ENCODE data around the gene STX1B.

STX1B gene

DNA sequence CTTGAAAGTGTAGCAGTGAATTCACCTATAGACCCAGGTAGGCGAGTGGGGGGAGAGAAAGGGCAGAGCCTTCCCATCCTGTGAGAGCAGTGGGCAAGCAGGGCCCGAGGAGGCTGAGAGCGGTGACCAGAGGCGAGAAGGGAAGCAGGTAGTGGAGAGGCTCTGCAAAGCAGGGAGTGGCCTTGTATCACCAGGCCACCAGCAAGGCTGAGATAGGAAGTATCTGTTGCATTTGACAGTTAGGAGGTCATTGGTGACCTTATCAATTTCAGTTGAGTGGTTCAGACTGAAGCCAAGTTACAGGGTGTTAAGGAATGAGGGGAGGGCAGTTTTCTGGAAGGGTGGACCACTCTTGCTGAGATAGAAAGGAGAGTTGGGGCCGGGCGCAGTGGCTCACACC is 36.1 kb downstream of the STX1B start:
- no peak for DNase-seq

DNA sequence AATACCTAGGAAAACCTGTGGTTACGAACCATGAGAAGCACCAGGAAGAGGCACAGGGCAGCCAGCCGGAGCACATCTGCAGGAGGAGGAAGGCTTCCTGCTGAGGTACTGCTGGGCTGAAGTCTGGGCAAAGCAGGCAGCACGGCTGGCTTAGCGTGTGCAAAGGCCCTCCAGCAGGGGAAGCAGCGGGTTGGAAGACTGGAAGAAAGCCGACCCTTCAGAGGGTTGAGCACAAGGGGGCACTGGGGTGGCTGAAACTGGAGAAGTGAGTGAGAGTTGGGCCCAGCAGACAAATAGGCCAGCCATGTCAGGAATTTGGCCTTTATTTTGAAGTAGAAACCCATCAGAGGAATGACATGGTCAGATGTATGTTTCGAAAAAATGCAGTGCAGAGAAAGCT is 37.6 kb downstream of the STX1B start:
- DNase-seq, result no peak

DNA sequence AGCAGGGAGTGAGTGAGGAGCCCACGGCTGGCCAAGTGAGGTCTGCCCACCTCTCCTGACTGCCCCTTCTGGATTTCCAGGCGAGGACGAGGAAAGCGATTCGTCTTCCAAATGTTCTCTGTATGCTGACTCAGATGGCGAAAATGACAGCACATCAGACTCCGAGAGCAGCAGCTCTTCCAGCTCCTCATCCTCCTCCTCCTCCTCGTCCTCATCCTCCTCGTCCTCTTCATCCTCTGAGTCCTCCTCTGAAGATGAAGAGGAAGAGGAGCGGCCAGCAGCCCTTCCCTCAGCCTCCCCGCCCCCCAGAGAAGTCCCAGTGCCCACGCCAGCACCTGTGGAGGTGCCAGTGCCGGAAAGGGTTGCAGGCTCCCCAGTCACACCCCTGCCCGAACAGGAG is 39.1 kb downstream of the STX1B start:
- DNase-seq, result no peak

DNA sequence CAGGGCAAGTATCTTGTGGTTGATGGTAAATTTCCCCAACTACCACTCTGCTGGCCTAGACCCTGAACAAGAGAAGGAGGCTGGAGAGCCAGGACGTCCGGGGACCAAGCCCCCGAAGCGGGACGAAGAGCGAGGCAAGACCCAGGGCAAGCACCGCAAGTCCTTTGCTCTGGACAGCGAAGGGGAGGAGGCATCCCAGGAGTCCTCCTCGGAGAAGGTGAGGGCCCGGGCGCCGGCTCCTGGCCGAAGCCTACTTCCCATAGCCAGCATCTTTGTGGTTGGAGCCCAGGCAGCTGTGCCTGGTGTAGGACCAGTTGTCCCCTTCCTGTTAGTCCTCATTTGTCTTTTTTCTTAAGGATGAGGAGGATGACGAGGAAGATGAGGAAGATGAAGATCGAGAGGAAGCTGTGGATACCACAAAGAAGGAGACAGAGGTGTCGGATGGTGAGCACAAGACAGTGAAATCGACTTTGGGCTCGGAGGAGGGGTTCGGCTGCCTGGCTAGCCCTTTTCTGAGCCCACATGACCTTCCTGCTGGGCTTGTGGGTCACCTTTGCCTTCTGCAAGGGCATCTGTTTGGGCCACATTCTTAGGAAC is 41.1 kb downstream of the STX1B start:
- DNase-seq, result no peak

DNA sequence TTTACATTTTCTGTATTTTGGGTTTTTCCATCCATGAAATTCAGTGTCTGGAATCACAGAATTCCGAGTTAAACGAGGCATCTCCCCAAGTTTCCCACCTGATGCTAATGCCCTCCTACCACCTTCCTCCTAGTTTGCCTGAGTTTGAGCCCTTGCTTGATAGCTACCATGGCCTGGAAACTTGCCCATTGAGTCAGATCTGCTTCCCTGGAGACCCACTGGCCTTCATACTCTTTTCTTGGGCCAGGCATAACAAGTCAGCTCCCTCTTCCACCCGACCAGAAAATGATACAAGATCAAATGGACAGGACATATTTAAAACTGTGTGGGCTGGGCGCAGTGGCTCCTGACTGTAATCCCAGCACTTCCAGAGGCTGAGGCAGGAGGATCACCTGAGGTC is 42.6 kb downstream of the STX1B start:
- DNase-seq, result no peak

DNA sequence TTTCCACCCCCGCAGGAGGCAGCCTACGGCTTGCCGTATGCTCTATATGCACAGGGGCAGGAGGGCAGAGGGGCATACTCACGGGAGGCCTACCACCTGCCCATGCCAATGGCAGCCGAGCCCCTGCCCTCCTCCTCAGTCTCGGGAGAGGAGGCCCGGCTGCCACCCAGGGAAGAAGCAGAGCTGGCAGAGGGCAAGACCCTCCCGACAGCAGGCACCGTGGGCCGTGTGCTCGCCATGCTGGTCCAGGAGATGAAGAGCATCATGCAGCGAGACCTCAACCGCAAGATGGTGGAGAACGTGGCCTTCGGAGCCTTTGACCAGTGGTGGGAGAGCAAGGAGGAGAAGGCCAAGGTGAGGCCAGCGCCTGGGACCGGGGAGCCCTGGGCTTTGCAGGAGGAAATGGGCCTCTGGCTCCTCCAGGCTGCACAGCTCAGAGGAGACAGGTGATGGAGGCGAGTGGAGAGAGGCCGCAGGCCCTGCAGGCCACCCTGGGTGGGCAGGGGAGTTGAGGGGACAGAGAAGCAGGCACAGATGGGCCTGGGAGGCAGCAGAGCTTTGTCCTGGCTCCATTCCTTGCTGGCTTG is 44.3 kb downstream of the STX1B start:
- DNase-seq, result no peak

DNA sequence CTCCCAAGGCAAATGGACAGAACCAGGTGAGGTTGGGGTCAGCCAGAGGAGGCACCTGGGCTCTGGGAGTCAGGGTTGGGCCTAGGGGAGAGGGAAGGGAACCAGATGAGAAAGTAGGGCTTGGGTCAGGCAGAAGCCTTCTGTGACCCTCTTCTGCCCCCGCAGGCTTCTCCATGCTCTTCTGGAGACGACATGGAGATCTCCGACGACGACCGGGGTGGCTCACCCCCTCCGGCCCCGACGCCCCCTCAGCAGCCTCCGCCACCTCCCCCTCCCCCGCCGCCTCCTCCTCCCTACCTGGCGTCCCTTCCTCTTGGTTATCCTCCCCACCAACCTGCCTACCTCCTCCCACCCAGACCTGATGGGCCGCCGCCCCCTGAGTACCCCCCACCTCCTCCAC is 45.0 kb downstream of the STX1B start:
- no peak for DNase-seq

DNA sequence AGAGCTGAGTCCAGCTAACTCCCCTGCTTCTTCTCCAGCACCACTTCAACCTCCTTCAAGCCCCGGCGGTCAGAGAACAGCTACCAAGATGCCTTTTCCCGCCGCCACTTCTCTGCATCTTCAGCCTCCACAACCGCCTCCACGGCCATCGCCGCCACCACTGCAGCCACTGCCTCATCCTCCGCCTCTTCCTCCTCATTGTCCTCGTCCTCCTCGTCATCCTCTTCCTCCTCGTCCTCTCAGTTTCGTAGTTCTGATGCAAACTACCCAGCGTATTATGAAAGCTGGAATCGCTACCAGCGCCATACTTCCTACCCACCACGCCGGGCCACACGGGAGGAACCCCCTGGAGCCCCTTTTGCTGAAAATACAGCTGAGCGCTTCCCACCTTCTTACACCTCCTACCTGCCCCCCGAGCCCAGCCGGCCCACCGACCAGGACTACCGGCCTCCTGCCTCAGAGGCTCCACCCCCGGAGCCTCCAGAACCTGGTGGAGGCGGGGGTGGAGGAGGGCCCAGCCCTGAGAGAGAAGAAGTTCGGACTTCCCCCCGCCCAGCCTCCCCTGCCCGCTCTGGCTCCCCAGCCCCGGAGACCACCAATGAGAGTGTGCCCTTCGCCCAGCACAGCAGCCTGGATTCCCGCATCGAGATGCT is 45.7 kb downstream of the STX1B start:
- no peak for DNase-seq

DNA sequence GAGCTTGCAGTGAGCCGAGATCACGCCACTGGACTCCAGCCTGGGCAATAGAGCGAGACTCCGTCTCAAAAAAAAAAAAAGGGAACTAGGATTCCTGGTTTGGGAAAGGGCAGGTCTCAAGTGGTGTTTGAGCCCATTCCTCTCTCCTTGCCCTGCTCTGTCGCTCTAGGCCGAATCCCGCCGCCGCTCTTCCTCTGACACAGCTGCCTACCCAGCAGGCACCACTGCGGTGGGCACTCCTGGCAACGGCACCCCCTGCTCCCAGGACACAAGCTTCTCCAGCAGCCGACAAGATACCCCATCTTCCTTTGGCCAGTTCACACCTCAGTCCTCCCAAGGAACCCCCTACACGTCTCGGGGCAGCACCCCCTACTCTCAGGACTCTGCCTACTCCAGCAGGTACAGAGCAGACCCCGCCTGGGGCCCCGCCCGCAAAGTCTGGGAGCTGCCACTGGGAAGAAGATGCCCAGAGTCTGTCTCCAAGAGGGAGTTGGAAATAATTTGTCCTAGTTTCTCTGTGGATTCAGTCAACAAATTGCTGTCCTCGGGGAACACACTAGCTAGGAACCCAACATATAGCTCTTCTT is 46.4 kb downstream of the STX1B start:
- no peak for DNase-seq

DNA sequence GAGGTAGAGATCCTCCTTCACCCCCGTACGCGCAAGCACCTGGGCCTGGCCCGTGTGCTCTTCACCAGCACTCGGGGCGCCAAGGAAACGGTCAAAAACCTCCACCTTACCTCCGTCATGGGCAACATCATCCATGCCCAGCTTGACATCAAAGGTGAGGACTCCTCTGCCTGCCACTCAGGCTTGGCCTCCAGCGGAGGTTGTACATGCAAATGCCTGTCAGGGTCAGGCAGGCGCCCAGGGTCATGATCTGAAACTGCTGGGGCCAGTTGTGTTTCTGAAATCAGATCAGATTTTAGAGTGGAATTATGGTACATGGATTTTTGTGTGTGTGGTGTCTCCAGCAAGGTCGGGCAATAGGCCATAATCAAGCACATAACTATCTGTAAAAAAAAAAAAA is 49.1 kb downstream of the STX1B start:
- DNase-seq, result no peak

DNA sequence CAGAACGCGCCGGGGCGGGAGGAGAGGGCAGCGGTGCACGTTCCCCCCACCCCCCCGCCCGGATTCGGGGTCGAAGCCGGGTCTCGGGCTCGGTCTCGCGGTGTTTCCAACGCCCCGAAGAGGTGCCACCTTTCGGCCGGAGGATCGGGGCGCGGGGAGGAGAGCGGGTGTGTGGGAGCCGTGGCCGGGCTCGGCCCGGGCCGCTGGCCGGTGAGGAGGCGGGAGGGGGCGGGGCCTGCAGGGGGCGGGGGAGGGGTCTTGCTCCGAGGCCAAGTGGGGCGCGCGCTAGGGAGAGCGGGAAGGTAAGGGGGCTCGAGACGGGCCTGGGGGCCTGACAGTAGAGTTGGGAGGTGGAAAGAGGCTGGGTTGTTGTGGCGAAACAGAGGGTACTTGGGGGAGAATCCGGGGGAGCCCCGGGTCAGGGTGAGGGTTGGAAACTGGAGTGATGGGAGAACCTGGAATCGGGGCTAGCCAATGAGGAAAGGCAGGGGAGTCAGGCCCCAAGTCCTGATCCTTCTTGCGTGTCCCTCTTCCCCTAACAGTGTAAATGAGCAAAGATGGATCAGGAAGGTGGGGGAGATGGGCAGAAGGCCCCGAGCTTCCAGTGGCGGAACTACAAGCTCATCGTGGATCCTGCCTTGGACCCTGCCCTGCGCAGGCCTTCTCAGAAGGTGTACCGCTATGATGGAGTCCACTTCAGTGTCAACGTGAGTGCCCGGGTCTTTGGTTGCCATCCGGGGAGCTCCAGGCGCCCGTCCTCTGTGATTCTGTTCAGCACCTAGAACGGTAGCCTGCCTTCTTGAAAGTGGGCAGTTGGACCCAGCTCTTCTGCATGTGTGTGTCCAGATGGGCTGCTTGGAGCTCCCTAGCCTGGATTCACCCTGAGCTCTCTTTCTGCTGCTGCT is 52.0 kb downstream of the STX1B start:
- no peak for DNase-seq

DNA sequence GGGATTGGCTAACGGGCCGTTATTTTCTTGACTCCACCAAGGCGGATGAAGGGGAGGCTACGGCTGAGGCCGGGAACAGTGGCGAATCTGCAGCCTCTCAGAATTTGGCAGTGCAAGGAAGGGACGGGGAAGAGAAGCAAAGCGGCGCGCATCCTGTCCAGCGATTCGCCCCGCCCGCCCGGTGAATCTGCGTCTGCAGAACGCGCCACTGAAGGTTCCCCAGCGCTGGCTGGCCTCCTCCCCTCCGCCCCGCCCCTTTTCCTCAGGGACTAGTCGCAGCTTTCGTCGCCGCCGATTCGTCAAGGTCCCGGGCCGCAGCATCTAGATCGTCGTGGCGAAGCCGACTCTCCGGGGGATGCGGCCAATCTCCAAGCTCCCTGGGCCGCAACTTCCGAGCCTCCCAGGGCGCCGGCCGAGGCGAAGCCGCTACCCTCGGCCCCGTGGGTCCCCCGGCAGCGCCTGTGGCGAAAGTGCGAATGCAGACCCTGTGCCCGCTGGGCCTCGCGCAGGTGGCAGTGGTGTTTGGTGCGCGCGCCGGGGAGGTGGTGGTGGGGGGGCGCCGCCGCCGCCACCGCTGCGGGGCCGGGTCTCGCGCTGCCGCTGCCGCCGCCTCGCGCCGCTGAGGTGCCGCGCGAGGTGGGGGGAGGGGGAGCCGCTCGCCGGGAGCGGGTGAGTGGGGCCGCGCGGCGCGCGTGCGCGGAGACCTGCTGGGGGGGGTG is 52.8 kb downstream of the STX1B start, which contains the start of gene SETD1A:
SETD1A (plus strand) TSS at position 299 of the 719 bp plus-strand sequence. CDS start 978 bp downstream, outside the sequence.
- peak; percentile 93 for DNase-seq

DNA sequence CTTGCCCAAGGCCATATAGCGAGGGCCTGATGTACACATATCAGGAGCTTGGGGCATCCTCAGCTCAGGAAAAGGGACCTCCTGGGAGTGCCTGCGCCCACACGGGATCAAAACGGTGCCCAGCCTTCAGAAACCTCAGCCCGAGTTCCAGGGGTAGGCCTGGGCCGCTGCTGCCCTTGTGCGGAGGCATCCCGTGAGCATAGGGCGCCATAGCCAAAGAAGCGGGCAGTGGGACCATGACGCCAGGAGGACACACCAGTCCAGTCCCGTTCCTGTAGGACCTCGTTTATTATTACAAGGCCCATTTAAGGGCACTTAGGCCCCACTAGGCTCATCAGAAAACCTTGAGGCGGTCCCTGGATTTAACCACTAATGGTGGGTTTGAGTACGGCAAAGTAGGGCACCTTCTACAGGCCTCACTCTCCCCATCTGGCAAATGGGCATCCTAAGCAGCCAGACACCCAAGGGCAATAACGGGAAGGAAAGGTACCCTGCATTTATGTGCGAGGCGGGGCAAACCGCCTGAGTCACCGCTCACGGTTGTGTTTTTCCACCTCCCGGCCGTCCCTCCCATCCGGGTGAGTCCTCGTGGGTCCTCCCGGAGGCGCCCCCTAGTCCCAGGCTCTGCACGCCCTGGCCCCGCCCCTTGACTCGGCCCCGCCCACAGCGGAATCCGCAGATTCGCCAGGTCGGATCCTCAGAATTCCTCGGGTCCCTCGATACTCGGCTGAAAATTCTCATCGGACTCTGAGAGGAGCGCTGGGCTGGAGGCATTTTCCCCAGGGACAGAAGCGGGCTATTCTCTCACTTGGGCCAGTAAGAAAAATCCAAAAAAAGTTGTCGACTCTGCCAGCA is 53.6 kb downstream of the STX1B start:
- peak; percentile 69 for DNase-seq

DNA sequence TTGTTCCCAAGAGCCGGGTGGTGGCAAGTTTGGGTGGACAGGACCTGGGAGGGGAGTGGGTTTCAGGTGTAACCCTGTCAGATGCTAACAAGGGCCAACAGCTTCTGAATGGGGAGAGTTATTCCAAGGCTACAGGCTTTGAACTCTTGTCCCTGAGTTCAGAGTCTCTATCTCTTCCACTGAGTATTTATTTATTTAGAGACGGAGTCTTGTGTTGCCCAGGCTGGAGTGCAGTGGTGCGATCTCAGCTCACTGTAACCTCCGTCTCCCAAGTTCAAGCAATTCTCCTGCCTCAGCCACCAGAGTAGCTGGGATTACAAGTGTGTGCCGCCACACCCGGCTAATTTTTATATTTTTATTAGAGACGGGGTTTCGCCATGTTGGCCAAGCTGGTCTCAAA is 55.4 kb downstream of the STX1B start:
- DNase-seq, result no peak

DNA sequence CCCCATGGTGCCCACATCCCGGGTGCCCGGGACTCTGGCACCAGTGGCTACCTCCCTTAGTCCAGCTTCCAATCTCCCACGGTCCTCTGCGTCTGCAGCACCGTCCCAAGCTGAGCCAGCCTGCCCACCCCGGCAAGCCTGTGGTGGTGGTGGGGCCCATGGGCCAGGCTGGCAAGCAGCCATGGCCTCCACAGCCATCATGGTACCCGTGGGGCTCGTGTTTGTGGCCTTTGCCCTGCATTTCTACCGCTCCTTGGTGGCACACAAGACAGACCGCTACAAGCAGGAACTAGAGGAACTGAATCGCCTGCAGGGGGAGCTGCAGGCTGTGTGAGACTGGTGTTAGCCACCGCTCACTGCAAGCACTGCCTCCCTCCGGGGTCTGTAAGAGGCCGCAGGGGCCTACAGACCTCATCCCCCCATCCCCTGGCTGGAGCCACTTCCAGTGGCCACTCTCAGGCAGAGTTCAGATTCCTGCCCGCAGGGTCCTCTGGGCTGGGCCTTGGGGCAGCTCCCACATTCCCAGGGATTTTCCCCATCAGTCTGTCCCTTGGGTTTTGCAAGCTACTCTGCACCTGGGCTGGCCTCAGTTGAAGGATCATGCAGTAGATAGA is 56.8 kb downstream of the STX1B start:
- DNase-seq, result peak; percentile 53

DNA sequence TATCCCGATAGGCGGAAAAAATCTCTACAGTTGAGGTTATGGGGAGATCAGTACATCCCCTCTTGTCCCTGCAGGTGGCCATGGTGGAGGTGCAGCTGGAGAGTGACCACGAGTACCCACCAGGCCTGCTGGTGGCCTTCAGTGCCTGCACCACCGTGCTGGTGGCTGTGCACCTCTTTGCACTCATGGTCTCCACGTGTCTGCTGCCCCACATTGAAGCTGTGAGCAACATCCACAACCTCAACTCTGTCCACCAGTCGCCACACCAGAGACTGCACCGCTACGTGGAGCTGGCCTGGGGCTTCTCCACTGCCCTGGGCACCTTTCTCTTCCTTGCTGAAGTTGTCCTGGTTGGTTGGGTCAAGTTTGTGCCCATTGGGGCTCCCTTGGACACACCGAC is 57.3 kb downstream of the STX1B start:
- no peak for DNase-seq

DNA sequence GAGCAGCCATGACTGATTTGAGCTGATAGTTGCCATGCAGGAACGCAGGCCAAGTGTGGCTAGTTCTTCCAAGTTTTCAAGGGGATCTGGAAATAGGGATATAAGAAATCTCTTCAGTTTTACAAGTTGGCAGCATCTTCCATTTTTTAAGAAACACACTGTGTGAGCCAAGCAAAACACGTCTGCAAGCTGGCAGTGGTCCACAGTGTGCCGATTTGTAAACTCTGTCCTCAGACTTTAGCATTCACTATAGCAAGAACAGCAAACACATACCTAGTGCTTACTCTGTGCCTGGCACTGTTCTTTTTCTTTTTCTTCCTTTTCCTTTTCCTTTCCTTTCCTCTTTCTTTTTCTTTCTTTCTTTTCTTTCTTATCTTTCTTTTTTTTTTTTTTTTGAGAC is 58.7 kb downstream of the STX1B start:
- no peak for DNase-seq

DNA sequence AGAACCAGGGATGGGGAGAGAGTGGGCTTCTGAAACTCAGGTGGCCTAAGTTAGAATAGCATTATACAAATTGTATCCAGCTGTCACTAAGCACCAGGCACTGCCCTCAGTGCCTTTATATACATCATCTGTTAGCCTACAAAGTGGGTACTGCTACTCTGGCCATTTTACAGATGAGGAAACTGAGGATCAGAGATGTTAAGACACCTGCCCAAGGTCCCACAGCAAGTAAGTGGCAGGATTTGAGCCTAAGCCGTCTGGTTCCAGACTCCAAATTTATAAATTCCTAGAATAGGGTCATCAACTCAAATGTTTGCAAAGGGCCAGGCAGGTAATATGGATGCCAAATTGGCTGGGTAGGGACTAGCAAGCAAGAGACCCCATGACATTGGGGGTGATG is 59.2 kb downstream of the STX1B start:
- DNase-seq, result no peak

DNA sequence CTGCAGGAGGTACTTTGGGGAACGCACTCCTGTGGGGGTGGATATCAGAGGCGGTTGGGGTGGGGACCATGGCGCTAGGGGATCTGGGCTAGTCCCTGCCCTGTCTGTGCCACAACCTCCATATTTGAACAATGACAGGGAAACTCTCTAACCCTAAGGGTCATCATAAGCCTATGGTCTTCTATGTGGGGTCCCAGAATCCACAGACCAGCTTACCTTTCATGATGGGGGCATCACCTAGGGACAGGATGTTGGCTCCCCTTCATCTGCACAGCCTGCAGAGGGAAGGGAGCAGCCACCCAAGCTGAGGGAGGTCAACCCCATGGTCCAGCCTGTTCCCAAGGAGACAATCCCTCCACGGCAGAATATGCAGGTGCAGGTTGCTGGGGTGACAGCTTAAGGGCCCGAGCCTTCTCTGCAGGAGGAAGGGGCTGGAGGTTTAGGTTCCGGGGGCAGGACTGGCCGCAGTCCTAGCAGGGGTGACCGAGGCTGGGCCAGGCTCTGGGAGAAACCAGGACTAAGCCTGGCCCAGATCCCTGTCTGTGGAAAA is 59.8 kb downstream of the STX1B start:
- DNase-seq, result no peak

DNA sequence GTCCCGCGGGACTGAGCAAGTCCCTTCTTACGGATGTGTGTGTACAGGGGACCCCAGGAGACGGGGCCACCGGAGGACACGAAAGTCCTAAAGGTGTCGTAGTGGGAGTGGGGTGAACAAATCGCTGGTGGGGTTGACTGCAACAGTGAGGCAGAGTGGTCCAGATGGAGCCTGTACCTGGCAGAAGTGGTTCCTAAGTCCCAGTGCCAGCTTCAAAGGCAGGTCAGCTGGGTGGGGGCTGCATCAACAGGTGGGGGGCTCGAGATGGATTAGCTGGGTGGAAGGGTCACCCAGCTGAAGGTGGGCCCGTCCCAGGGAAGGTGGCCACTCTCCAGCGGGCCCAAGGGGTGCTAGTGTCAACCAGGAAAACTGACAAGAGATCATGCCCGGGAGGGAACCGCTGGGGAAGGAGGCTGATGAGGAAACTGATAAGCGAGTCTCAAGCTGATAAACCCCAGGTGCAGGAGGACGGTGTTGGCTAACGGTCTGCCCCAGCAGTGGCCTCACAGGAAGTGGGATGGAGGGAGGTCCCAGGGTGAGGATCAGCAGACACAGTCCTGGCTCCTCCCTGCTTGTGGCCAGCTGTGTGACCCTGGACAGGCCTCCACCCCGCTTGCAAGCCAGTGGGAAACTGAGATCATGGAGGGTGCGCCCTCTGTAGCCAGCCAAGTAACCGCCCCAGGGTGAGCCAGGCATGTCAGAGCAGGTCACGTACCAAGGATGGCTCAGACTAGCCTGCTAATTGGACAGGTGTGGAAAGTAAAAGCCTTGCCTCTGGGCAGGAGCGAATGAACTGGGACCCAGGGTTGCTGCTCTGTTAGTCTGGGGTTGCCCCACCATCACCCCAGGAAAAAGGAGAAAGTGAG is 60.6 kb downstream of the STX1B start:
- DNase-seq, result no peak
